ENCODE measurements around the gene MPRIP.

The MPRIP gene

DNA sequence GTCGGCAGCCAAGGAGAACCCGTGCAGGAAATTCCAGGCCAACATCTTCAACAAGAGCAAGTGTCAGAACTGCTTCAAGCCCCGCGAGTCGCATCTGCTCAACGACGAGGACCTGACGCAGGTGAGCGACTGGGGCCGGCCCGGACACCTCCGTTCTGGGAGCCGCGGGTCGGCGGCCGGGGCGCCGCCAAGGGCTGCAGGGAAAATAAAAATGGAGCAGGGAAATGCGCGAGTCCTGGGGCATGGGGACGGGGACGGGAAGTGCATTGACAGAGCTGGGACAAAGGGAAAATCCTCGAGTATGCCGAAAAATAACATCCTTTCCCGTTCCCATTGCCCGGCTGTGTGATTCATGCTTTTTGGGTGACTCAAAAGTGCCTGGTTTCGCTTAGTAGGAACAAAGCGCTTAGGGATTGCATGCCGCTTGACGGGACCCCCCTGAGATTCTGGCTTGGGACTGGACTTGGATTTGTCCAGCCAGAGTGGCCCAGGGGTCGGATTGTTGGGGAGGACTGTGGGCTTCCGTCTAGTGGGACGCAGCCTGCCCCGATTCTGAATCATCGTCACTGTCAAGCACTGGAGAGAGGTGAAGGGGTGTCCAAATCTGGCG, 699 bp downstream of the MPRIP start:
- no peak for DNase-seq (ENCODE audit: extremely low read depth, low read depth)
- TF ChIP-seq, protein P1, sequence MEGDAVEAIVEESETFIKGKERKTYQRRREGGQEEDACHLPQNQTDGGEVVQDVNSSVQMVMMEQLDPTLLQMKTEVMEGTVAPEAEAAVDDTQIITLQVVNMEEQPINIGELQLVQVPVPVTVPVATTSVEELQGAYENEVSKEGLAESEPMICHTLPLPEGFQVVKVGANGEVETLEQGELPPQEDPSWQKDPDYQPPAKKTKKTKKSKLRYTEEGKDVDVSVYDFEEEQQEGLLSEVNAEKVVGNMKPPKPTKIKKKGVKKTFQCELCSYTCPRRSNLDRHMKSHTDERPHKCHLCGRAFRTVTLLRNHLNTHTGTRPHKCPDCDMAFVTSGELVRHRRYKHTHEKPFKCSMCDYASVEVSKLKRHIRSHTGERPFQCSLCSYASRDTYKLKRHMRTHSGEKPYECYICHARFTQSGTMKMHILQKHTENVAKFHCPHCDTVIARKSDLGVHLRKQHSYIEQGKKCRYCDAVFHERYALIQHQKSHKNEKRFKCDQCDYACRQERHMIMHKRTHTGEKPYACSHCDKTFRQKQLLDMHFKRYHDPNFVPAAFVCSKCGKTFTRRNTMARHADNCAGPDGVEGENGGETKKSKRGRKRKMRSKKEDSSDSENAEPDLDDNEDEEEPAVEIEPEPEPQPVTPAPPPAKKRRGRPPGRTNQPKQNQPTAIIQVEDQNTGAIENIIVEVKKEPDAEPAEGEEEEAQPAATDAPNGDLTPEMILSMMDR (IDR thresholded peaks at IDR 0.05; ENCODE audit: low read depth, low read length, missing control alignments) = no peak
- peak overlapping the region; percentile 92 for H3K4me3 ChIP-seq (replicated peaks; ENCODE audit: low read depth, low read length)

GRCh38 chr17:17043461-17044271, 1.4 kb downstream of the MPRIP start:
- TF ChIP-seq, protein P1 (IDR thresholded peaks at IDR 0.05; ENCODE audit: low read depth, low read length, missing control alignments) = no peak
- H3K4me3 ChIP-seq (replicated peaks; ENCODE audit: low read depth, low read length) = peak overlapping the region; percentile 92
- DNase-seq (ENCODE audit: extremely low read depth, low read depth) = no peak

GRCh38 chr17:17044846-17045561, 2.7 kb downstream of the MPRIP start:
- DNase-seq (ENCODE audit: extremely low read depth, low read depth) = no peak
- H3K4me3 ChIP-seq (replicated peaks; ENCODE audit: low read depth, low read length) = peak overlapping the region; percentile 92
- TF ChIP-seq, protein P1 (IDR thresholded peaks at IDR 0.05; ENCODE audit: low read depth, low read length, missing control alignments) = no peak

DNA sequence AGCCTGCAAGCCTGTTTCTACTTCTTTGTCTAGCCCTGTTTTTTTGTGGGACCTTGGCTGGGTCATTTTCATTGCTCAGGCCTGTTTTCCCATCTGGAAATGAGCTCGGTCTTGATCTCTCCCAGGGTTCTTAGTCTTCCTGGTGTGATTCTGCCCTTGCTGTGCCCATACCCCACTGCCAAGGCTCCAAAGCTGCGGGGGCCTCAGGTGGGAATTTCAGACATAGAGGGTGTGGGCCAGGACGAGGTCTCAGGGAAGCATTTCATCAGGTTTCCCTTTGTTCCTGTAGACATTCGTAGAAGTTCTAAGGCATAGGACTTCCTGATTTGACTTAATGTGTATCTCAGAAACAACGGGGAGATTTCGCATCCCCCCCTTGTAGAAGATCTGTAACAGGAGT, 5.8 kb downstream of the MPRIP start:
- H3K4me3 ChIP-seq (replicated peaks; ENCODE audit: low read depth, low read length) = no peak overlapping the region
- no peak for DNase-seq (ENCODE audit: extremely low read depth, low read depth)
- TF ChIP-seq, protein P1 (IDR thresholded peaks at IDR 0.05; ENCODE audit: low read depth, low read length, missing control alignments) = no peak

- no peak for DNase-seq (ENCODE audit: extremely low read depth, low read depth)
- TF ChIP-seq, protein P1 (IDR thresholded peaks at IDR 0.05; ENCODE audit: low read depth, low read length, missing control alignments) = no peak
- no peak overlapping the region for H3K4me3 ChIP-seq (replicated peaks; ENCODE audit: low read depth, low read length)
Measured at GRCh38 chr17:17050346-17051345, 8.4 kb downstream of the MPRIP start.

DNA sequence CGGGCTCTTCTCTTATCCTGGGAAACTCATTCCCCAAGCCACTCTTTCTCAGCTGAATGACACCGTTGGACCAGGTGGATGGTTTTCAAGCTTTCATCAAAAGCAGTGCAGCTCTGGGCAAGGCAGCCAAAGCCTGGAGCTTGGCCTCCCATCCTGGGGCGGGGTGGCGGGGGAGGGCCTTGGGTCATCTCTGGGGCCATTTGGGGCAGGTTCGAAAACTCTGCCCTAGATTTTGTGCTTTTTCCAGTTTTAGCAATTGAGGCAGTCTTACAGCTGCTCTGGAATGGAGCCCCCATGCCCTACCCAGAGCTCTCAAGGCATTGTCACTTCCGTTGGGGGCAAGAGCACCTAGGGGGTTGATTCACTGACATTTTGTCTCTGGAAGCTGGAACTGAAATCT, 9.1 kb downstream of the MPRIP start:
- TF ChIP-seq, protein P1 (IDR thresholded peaks at IDR 0.05; ENCODE audit: low read depth, low read length, missing control alignments) = no peak
- DNase-seq (ENCODE audit: extremely low read depth, low read depth) = no peak
- no peak overlapping the region for H3K4me3 ChIP-seq (replicated peaks; ENCODE audit: low read depth, low read length)

All from HFF-Myc (cell line).